Suprapubic skin (tissue), 3 donors: ENCODE measurements around the gene TEX261.

Experiments used
- CTCF ChIP-seq, 2 donors: fragments of 200-600 bp in 1 of 2; fragments of 450-650 bp in 1 of 2; sonication (generic) in 1 of 2; IDR thresholded peaks; one replicate each; pipeline ENCODE4 v1.5.1; 2016 to 2019; ENCODE audit warnings: antibody characterized with exemption in 2 of 2, mild to moderate bottlenecking in 1 of 2, moderate library complexity in 1 of 2
- POLR2AphosphoS5 ChIP-seq, 3 donors: sonication (generic); formaldehyde crosslinking; IDR thresholded peaks; one replicate each; pipeline ENCODE4 v1.6.1; 2017; ENCODE audit warnings: antibody characterized with exemption in 3 of 3

GRCh38 chr2:70946832-70947442, 47.7 kb downstream of the TEX261 start:
- TF ChIP-seq POLR2AphosphoS5 (IDR thresholded peaks at IDR 0.05) (no peak), CTCF (IDR thresholded peaks at IDR 0.05) (peak; percentile 53 to 76)
